IMR-90 (cell line): Measurements from ENCODE around the gene LTBP1. TPM values are rescaled to one million over a fixed set of nuclear protein-coding genes. Genes with fewer than 3 reads are reported as not detected.
A peak's percentile ranks its signal among the peaks of the same experiment; 100 is the strongest.

Source experiments
- ATAC-seq: fragments of 200-7000 bp; cut with Tn5 transposase; 2 replicates; pipeline ENCODE4 v1.9.1; 2020; ENCODE audit warnings: low read depth, mild to moderate bottlenecking, moderate library complexity
- BruUV-seq: library from RNA; stranded (reverse); fragments of 400-500 nt; replicated peaks from 2 replicates; lab custom pipeline; 2021; lab: Mats Ljungman, UMichigan
- CTCF ChIA-PET: fragments of 300-600 bp; formaldehyde crosslinking; extraction: SDS; loops from one replicate; lab custom pipeline; 2021; ENCODE audit warnings: antibody characterized with exemption; lab: Yijun Ruan, JAX
- POLR2A ChIA-PET: fragments of 300-600 bp; sonication (Branson Sonifier 250); formaldehyde crosslinking; loops from one replicate; lab custom pipeline; 2022; ENCODE audit warnings: antibody characterized with exemption; ENCODE audit not compliant: unreplicated experiment; lab: Charles Lee
- DNase-seq: peaks from one replicate; pipeline ENCODE4 v3.0.0; 2013
- H2AFZ ChIP-seq: replicated peaks from 2 replicates; pipeline ENCODE3; 2013; ENCODE audit warnings: low read length, mild to moderate bottlenecking; ENCODE audit not compliant: poor library complexity
- H2AK5ac ChIP-seq: 2 replicates; pipeline ENCODE4 v1.6.1; 2013; ENCODE audit warnings: low read depth, low read length, inconsistent platforms
- H2AK9ac ChIP-seq: replicated peaks from 2 replicates; pipeline ENCODE3; 2013; ENCODE audit warnings: mild to moderate bottlenecking, low read depth, low read length, moderate library complexity; ENCODE audit not compliant: poor library complexity
- H2BK120ac ChIP-seq: 2 replicates; pipeline ENCODE4 v1.6.1; 2013; ENCODE audit warnings: low read depth, low read length, inconsistent platforms
- H2BK15ac ChIP-seq: 3 replicates; pipeline ENCODE4 v1.6.1; 2013; ENCODE audit warnings: low read depth, low read length, inconsistent platforms
- H2BK20ac ChIP-seq: 2 replicates; pipeline ENCODE4 v1.6.1; 2013; ENCODE audit warnings: low read depth, mild to moderate bottlenecking, inconsistent platforms, low read length, moderate library complexity
- H2BK5ac ChIP-seq: 2 replicates; pipeline ENCODE4 v1.6.1; 2013; ENCODE audit warnings: mild to moderate bottlenecking, low read depth, low read length, inconsistent platforms; ENCODE audit not compliant: poor library complexity, severe bottlenecking
- H3K14ac ChIP-seq: replicated peaks from 2 replicates; pipeline ENCODE4 v1.6.1; 2013; ENCODE audit warnings: low read depth, low read length, inconsistent platforms
- H3K18ac ChIP-seq: 2 replicates; pipeline ENCODE4 v1.6.1; 2013; ENCODE audit warnings: low read depth, low read length, control low read depth
- H3K23ac ChIP-seq: 2 replicates; pipeline ENCODE4 v1.6.1; 2013; ENCODE audit warnings: low read depth, low read length, inconsistent platforms
- H3K27ac ChIP-seq: 2 replicates; pipeline ENCODE4 v1.5.1; 2013; ENCODE audit warnings: mild to moderate bottlenecking, control low read depth, low read length; ENCODE audit not compliant: insufficient read depth
- H3K27me3 ChIP-seq: 2 replicates; pipeline ENCODE4 v1.6.1; 2013; ENCODE audit warnings: low read length; ENCODE audit not compliant: control insufficient read depth, insufficient read depth
- H3K36me3 ChIP-seq: 2 replicates; pipeline ENCODE4 v1.6.1; 2013; ENCODE audit warnings: low read length, mixed read lengths; ENCODE audit not compliant: control insufficient read depth, insufficient read depth
- H3K4ac ChIP-seq: 2 replicates; pipeline ENCODE4 v1.6.1; 2013; ENCODE audit warnings: low read depth, low read length, inconsistent platforms
- H3K4me1 ChIP-seq: 2 replicates; pipeline ENCODE4 v1.6.1; 2013; ENCODE audit warnings: low read length, mixed read lengths; ENCODE audit not compliant: control insufficient read depth, insufficient read depth
- H3K4me2 ChIP-seq: 2 replicates; pipeline ENCODE4 v1.6.1; 2013; ENCODE audit warnings: low read depth, mild to moderate bottlenecking, control low read depth, low read length, moderate library complexity
- H3K4me3 ChIP-seq: 2 replicates; pipeline ENCODE4 v1.5.1; 2013; ENCODE audit warnings: low read depth, mild to moderate bottlenecking, control low read depth, low read length, moderate library complexity; ENCODE audit not compliant: insufficient read depth
- H3K56ac ChIP-seq: 2 replicates; pipeline ENCODE4 v1.6.1; 2013; ENCODE audit warnings: low read length, inconsistent platforms; ENCODE audit not compliant: insufficient read depth; ENCODE audit errors: extremely low read depth
- H3K79me1 ChIP-seq, 2 experiments: 2 replicates each; pipeline ENCODE4 v1.6.1; 2013; ENCODE audit warnings: low read length in 2 of 2, inconsistent platforms in 1 of 2, low read depth in 1 of 2
- H3K9ac ChIP-seq: 2 replicates; pipeline ENCODE4 v1.6.1; 2013; ENCODE audit warnings: low read depth, low read length, control low read depth
- H3K9me1 ChIP-seq: 2 replicates; pipeline ENCODE4 v1.6.1; 2013; ENCODE audit warnings: low read length, inconsistent platforms; ENCODE audit not compliant: insufficient read depth
- H3K9me3 ChIP-seq: 2 replicates; pipeline ENCODE4 v1.6.1; 2013; ENCODE audit warnings: low read length; ENCODE audit not compliant: control insufficient read depth, insufficient read depth
- H4K20me1 ChIP-seq: 2 replicates; pipeline ENCODE4 v1.6.1; 2013; ENCODE audit warnings: low read length, inconsistent platforms; ENCODE audit not compliant: insufficient read depth
- H4K5ac ChIP-seq: 2 replicates; pipeline ENCODE4 v1.6.1; 2013; ENCODE audit warnings: mild to moderate bottlenecking, low read depth, low read length, control low read depth
- H4K8ac ChIP-seq, 2 experiments: 2 replicates each; pipeline ENCODE4 v1.6.1; 2013; ENCODE audit warnings: low read depth in 2 of 2, low read length in 2 of 2, control low read depth in 1 of 2, inconsistent platforms in 1 of 2
- H4K91ac ChIP-seq: 2 replicates; pipeline ENCODE4 v1.6.1; 2013; ENCODE audit warnings: low read depth, low read length, inconsistent platforms; ENCODE audit not compliant: insufficient read depth
- BHLHE40 ChIP-seq: fragments of 150-350 bp; IDR thresholded peaks from 2 replicates; pipeline ENCODE4 v1.6.1; 2016; ENCODE audit warnings: mild to moderate bottlenecking, low read depth, low read length
- CEBPB ChIP-seq: IDR thresholded peaks from 2 replicates; pipeline ENCODE4 v1.6.1; 2012; ENCODE audit warnings: low read depth, low read length, improper control_type of control experiment
- MAZ ChIP-seq: IDR thresholded peaks from 2 replicates; pipeline ENCODE4 v1.6.1; 2012; ENCODE audit warnings: low read depth, mild to moderate bottlenecking, low read length, improper control_type of control experiment, moderate library complexity, borderline replicate concordance
- SMC3 ChIP-seq: fragments of 150-350 bp; IDR thresholded peaks from 2 replicates; pipeline ENCODE4 v1.6.1; 2016; ENCODE audit warnings: low read depth, mild to moderate bottlenecking, antibody characterized with exemption, low read length, moderate library complexity
- WGBS, 2 experiments: methylation state at CpG; one replicate each; pipeline versions ENCODE4 v1.1.5 to v1.1.7; 2013; ENCODE audit warnings: missing lambda C conversion rate in 2 of 2; ENCODE audit not compliant: insufficient read length in 1 of 2; ENCODE audit errors: extremely low coverage in 2 of 2; 5-methylcytosine and 5-hydroxymethylcytosine counted together
- dilution Hi-C: fragments of 300-500 bp; cut with HindIII; formaldehyde crosslinking; loops from one replicate; pipeline ENCODE4 v1.14.3; 2018; ENCODE audit warnings: low sequenced_read_pairs; ENCODE audit not compliant: unreplicated experiment
- in situ Hi-C: fragments of 300-500 bp; cut with MboI; formaldehyde crosslinking; loops from 3 replicates; pipeline ENCODE4 v1.14.3; 2019; ENCODE audit warnings: low sequenced_read_pairs, inconsistent platforms, mixed read lengths
- intact Hi-C: fragments of 100-400 bp; cut with micrococcal nuclease; formaldehyde crosslinking; loops from 2 replicates; pipeline ENCODE4 v1.10.0; 2022
- polyA plus RNA-seq, 3 experiments: library from polyadenylated mRNA; depleted of rRNA; stranded (reverse); fragments of >200 nt; gene quantifications; 2 replicates each; pipeline ENCODE4 v1.2.3, GENCODE V29; 2012; ENCODE audit warnings: low replicate concordance in 1 of 3
- total RNA-seq: library from RNA; depleted of rRNA; stranded (reverse); fragments of >200 nt; gene quantifications from 2 replicates; pipeline ENCODE4 v1.2.3, GENCODE V29; 2012

The LTBP1 gene
- total and polyA plus RNA-seq, 2 of the 4 experiments (the other 2 are of a cell fraction): 235 to 326 TPM

- peak overlapping the region; percentile 72; the same call in 1 of the 3 replicates for H2BK15ac ChIP-seq
- peak overlapping the region; percentile 74; the same call in 1 of the 2 replicates for H3K18ac ChIP-seq
- H3K23ac ChIP-seq: peak overlapping the region; percentile 61
- peak overlapping the region; percentile 17; the same call in 1 of the 2 replicates for H3K9ac ChIP-seq
- H3K4me3 ChIP-seq: no peak overlapping the region
- H3K4ac ChIP-seq: peak overlapping the region; percentile 81
- H4K20me1 ChIP-seq: no peaks in the 10 kb centered on the region
- H2AK9ac ChIP-seq: no peak overlapping the region
- H3K27ac ChIP-seq: peak overlapping the region; percentile 26
- ChIA-PET CTCF (no interaction called here), POLR2A (no interaction called here)
- dilution Hi-C loops: no loop called here
- peak; percentile 83 for DNase-seq
- peak overlapping the region; percentile 97 for H2BK5ac ChIP-seq
- peak overlapping the region; percentile 87; the same call in 1 of the 2 replicates for H4K5ac ChIP-seq
- H4K91ac ChIP-seq: peak overlapping the region; percentile 86
- peak overlapping the region; percentile 81 for H2AK5ac ChIP-seq
- H3K9me1 ChIP-seq: no peaks in the 10 kb centered on the region
- peak; percentile 83 for ATAC-seq
- no peaks in the 10 kb centered on the region for H3K27me3 ChIP-seq
- peaks cover 38% of the 10 kb centered on the region for H3K36me3 ChIP-seq
- H3K4me2 ChIP-seq: peak overlapping the region; percentile 44; the same call in 1 of the 2 replicates
- WGBS, 2 experiments: no CpG with 5 or more reads among the region's 5 CpGs
- peak overlapping the region; percentile 67 to 84 for H4K8ac ChIP-seq
- H2BK20ac ChIP-seq: peak overlapping the region; percentile 89
- H3K4me1 ChIP-seq: no peaks in the 10 kb centered on the region; the same call in 1 of the 2 replicates
- H3K9me3 ChIP-seq: no peaks in the 10 kb centered on the region
- no peak for TF ChIP-seq SMC3
- no peak for TF ChIP-seq BHLHE40
- TF ChIP-seq MAZ: no peak
- TF ChIP-seq CEBPB: peak; percentile 75; the same call in 1 of the 2 replicates
- intact Hi-C loops: loop anchor here (5.0 kb wide), 1 partner anchor 86 kb away; no protein-coding TSS in a partner anchor
- H2BK120ac ChIP-seq: peak overlapping the region; percentile 90
- peak overlapping the region; percentile 69; the same call in 1 of the 2 replicates for H3K56ac ChIP-seq
- H3K14ac ChIP-seq: peak overlapping the region; percentile 91
- no TSS peak for BruUV-seq
- in situ Hi-C loops: no loop called here
- H3K79me1 ChIP-seq: peaks cover 18 to 19% of the 10 kb centered on the region in 2 experiments
- no peak overlapping the region for H2AFZ ChIP-seq
Observed at GRCh38 chr2:33363325-33364298, 416.9 kb downstream of the LTBP1 start.
